Right hindlimb (tissue), 1 donor: ENCODE data around the gene MLANA.

ENCODE experiments used
- DNase-seq: peaks from one replicate; pipeline ENCODE4 v3.0.0-alpha.2; 2018

Gene MLANA

DNA sequence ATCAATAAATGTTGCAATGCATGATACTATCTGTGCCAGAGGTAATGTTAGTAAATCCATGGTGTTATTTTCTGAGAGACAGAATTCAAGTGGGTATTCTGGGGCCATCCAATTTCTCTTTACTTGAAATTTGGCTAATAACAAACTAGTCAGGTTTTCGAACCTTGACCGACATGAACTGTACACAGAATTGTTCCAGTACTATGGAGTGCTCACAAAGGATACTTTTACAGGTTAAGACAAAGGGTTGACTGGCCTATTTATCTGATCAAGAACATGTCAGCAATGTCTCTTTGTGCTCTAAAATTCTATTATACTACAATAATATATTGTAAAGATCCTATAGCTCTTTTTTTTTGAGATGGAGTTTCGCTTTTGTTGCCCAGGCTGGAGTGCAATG lies 18.2 kb downstream of the MLANA start:
- DNase-seq: no peak

- DNase-seq: no peak
Measured at GRCh38 chr9:5909976-5910375, 19.3 kb downstream of the MLANA start.

DNA sequence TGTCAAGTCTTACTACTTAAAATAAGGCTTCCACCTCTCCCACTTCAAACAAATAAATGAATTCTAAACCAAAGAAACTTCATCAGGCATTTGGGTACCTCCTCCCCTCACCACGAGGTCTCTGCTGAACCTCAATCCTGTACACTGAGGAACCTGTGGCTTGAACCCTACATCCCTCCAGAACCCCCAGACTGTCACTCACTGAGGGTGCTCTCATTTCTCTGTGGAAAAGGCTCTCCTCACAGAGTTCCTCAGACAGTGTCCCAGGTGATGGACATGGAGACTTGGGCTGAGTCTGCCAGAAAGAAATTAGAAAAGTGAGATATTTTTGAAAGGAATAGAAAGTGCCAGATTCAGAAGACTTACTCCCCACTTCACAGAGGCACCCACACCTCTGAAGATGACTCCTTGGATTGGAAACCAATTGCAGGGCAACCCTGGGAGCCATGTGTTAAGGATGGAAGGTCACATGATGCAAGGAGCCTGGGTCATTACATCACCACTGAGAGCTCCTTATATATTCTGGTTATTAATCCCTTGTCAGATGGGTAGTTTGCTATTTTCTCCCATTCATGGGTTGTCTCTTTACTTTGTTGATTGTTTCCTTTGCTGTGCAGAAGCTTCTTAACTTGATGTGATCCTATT lies 19.8 kb downstream of the MLANA start:
- no peak for DNase-seq

DNA sequence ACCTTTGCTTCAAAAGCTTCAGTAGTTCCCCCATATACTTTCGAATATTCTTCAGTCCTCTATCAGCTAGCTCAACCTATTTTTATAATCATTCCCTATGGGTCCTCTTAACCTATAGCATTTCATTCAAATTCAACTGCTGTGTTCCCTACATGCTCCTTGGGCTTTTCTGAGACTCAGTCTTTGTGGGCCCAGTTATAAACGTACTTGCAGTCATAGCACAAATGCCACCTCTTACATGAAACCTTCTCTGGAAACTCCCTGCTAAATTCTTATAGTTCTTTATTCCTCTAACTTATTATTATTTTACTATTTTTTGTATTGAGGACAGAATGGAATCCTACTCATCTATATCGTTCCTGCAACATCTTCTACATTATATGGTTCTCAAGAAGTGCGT lies 24.7 kb downstream of the MLANA start:
- no peak for DNase-seq

- DNase-seq: no peak
Measured at GRCh38 chr9:5917273-5917672, 26.6 kb downstream of the MLANA start.

DNA sequence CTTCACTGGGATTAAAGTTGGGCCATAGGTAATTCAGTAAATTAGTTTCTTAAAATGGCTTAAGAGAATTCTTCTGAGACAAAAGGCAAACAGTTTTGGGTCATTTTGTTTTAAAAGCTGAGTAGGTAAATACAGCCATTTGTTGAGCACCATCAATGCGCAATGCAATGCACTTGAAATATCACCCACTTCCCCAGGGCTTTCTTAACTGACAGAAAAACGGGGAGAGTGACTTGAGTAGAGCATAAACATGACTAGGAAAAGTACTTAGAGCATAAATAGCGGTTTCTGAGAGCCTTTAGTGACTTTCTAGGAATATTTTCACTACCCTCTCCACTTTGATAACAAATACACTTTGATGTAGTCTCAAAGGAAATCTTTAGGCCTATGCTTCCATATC lies 27.2 kb downstream of the MLANA start:
- DNase-seq: no peak

DNA sequence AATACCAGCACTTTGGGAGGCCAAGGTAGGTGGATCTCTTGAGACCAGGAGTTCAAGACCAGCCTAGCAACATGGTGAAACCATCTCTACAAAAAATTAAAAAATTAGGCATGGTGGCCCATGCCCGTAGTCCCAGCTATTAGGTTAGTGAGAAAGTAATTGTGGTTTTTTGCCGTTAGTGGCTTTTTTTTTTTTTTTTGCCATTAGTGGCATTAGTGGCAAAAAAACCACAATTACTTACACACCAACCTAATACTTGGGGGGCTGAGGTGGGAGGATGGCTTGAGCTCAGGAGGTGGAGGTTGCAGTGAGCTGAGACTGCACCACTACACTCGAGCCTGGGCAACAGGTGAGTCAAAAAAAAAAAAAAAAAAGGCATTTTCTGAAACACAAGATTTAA lies 27.8 kb downstream of the MLANA start:
- DNase-seq: no peak

DNA sequence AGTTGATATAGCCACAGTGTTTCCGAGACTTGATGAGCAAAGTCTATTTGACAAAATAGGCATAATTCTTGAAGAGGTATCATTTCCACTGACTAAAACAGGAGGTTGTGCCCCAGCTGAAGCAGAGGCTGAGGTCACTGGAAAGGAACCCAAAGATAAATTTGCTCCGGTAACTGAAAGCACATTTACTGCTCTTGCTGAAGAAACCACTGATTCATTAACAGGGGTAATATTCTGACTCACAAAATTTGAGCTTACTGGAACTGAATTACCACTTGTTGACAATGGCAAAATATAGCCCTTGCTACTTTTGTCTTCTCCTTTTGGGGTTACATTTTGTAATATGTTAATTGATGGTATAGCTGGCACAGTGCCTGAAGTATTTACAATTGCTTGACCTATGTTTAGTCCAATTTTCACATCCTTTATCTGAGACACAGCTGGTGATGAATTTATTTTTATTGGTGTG lies 30.2 kb downstream of the MLANA start:
- no peak for DNase-seq

- no peak for DNase-seq
Measured at GRCh38 chr9:5922192-5922591, 31.5 kb downstream of the MLANA start.

DNA sequence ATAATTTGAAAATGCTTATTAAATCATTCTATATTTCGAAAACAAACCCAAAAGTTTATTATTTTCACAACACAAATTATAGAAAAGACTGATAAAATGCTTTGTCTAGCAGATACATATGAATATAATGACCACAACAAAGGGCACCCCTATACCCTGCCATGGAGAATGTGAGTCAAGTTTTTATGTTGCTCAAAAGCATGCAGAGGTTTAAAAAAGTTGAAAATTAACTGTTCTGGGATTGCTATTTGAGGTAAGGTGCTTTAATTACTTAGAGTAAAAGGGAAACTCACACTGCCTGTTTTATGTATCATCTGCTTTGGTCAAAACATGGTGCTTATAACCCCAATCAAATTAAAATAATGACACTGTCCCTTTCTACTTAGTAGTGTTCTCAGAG lies 41.0 kb downstream of the MLANA start:
- no peak for DNase-seq

DNA sequence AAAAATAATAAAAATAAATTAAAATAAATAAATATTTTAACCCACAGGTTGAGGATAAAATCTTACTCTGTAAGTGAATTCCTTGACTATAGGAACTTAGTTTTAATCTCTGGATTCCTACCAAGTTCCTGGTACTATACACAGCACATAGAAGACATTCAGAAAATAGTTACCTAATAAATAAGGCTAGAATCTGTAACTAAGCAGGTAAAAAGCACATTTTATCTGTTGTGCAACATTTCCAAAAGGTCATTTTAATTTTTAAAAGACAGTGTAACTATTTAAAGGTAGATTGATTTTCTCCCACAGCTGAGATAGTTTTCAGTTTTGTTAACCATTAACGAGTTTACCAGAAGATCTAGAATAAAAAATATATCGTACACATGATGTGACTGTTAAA lies 47.8 kb downstream of the MLANA start:
- DNase-seq: no peak

DNA sequence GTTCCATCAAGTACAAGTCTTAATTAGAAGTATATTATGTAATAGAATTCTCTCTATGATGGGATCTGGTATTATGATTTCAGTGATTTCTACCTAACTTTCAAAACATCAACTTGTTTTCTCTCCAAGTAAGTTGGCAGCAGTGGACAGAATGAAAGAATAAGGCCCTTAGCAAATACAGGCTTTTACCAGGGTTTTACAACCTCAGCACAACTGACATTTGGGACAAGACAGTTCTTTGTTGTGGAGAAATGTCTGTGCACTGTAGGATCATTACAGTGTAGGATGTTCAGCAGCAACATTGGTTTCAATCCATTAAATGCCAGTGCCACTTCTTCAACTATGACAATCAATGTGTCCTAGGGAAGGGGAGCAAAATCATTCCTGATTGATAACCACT lies 48.8 kb downstream of the MLANA start:
- DNase-seq: no peak

- no peak for DNase-seq
Measured at GRCh38 chr9:5941214-5941613, 50.5 kb downstream of the MLANA start.

GRCh38 chr9:5945112-5945511 lies 54.4 kb downstream of the MLANA start:
- DNase-seq: no peak

DNA sequence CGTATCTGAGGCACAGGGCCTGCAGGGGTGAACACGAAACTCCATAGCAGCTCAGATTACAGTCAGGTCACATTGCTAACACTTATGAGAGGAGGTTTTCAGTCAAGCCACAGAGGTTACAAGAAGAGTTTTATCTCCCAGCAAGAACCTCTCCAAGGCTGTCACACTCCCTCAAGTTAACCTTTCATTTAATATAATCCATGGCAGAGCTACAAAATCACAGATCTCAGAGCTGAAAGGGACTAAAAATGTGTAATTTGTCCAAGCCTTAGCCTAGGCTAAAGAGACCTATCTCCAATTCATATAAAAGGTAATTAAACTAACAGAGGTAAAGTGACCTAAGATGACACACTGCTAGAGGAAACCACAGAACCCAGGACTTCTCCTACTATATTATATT lies 57.2 kb downstream of the MLANA start:
- no peak for DNase-seq

GRCh38 chr9:5949103-5949699 lies 58.5 kb downstream of the MLANA start:
- DNase-seq: no peak

DNA sequence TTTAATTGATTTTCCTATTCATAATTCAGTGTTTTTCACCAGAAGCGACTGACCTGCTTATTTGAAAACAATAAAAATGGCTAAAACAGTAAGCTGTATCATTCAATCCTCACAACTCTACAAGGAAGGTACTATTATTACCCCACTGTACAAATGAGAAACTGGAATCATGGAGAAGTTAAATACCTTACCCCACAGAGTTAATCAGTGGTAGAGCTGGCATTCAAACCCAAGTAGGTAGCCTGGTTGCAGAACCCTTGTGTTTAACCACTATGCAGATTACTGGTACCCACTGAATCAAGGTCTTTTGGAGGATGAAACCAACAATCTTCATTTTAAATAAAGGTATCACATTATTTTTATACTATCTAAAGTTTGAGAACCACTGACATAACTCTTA lies 59.6 kb downstream of the MLANA start:
- no peak for DNase-seq

- no peak for DNase-seq
Measured at GRCh38 chr9:5951686-5952211, 61.1 kb downstream of the MLANA start.

GRCh38 chr9:5953743-5954707 lies 63.3 kb downstream of the MLANA start:
- DNase-seq: no peak

DNA sequence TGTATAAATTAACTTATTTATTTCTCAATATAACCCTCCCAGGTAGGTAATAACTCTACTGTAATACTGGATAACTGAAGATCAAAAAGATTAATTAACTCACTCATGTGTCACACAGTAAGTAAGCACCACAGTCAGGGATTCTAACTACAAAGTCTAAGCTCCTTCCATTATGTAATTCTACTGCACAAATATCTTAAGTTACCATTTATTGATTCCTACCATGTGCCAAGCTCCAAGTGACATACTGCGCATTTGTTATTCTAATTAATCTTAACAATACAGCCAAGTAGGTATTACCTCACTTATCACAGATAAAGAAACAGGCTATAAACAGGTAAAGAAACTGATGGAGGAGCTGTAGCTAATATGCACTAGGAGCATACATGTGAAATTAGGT lies 66.5 kb downstream of the MLANA start:
- DNase-seq: no peak

- DNase-seq: no peak
Measured at GRCh38 chr9:5958273-5958672, 67.6 kb downstream of the MLANA start.
